Prostate gland (tissue), 2 donors: ENCODE measurements around the gene OR52A5.

Source experiments
- POLR2AphosphoS5 ChIP-seq: sonication (generic); formaldehyde crosslinking; IDR thresholded peaks from one replicate; pipeline ENCODE4 v1.6.1; 2017; ENCODE audit warnings: antibody characterized with exemption
- TF ChIP-seq, protein P1 (sequence below), 4 experiments: fragments of 200-600 bp in 2 of 4; fragments of 450-650 bp in 2 of 4; sonication (generic) in 2 of 4; IDR thresholded peaks; 1 replicate in 3 of 4; 2 replicates in 1 of 4; pipeline ENCODE4 v1.5.1; 2016 to 2019; ENCODE audit warnings: antibody characterized with exemption in 4 of 4, mild to moderate bottlenecking in 2 of 4, moderate library complexity in 2 of 4

DNA sequence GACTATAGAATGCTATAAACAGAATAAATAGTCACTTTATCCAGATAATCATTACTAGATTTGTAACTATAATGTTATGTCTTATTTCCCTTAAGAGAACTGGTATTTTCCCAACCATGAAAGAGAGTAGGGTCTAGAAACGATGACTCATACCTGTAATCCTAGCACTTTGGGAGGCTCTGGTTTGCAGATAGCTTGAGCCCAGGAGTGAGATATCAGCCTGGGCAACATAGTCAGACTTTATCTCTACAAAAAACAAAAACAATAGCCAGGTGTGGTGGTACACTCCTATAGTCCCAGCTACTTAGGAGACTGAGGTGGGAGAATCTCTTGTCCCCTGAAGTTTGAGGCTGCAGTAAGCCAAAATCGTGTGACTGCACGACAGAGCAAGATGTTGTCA lies 30.9 kb downstream of the OR52A5 start:
- TF ChIP-seq, protein P1, sequence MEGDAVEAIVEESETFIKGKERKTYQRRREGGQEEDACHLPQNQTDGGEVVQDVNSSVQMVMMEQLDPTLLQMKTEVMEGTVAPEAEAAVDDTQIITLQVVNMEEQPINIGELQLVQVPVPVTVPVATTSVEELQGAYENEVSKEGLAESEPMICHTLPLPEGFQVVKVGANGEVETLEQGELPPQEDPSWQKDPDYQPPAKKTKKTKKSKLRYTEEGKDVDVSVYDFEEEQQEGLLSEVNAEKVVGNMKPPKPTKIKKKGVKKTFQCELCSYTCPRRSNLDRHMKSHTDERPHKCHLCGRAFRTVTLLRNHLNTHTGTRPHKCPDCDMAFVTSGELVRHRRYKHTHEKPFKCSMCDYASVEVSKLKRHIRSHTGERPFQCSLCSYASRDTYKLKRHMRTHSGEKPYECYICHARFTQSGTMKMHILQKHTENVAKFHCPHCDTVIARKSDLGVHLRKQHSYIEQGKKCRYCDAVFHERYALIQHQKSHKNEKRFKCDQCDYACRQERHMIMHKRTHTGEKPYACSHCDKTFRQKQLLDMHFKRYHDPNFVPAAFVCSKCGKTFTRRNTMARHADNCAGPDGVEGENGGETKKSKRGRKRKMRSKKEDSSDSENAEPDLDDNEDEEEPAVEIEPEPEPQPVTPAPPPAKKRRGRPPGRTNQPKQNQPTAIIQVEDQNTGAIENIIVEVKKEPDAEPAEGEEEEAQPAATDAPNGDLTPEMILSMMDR (IDR thresholded peaks at IDR 0.05): no peak
- TF ChIP-seq POLR2AphosphoS5: no peak
